Karpas-422 (cell line): ENCODE measurements around the gene PER1. TPM values are rescaled to one million over a fixed set of nuclear protein-coding genes. Genes with fewer than 3 reads are reported as not detected.
"Not testable (repeated sequence)": the region's sequence is repeated elsewhere in the genome, so short reads cannot be mapped to it uniquely, and the experiment has no call there.

Source experiments
- DNase-seq: peaks from one replicate; pipeline ENCODE4 v3.0.0-alpha.2; 2015
- H2AFZ ChIP-seq: fragments of 200-600 bp; sonication (generic); 2 replicates; pipeline ENCODE4 v1.6.1; 2014; ENCODE audit warnings: antibody characterized with exemption, low read length, mixed read lengths
- H3K27ac ChIP-seq: fragments of 200-600 bp; sonication (generic); 2 replicates; pipeline ENCODE4 v1.5.1; 2014; ENCODE audit warnings: mild to moderate bottlenecking, low read length, moderate library complexity
- H3K27me3 ChIP-seq: fragments of 200-600 bp; sonication (generic); 2 replicates; pipeline ENCODE4 v1.6.1; 2014; ENCODE audit warnings: low read length, mixed read lengths
- H3K36me3 ChIP-seq: fragments of 200-600 bp; sonication (generic); 2 replicates; pipeline ENCODE4 v1.6.1; 2014; ENCODE audit warnings: low read length, mixed read lengths; ENCODE audit not compliant: insufficient read depth
- H3K4me1 ChIP-seq: fragments of 200-600 bp; sonication (generic); 2 replicates; pipeline ENCODE4 v1.6.1; 2014; ENCODE audit warnings: mild to moderate bottlenecking, low read length, mixed read lengths
- H3K4me2 ChIP-seq: fragments of 200-600 bp; sonication (generic); 2 replicates; pipeline ENCODE4 v1.6.1; 2014; ENCODE audit warnings: low read length, low read depth, mild to moderate bottlenecking; ENCODE audit not compliant: poor library complexity, severe bottlenecking
- H3K4me3 ChIP-seq: fragments of 200-600 bp; sonication (generic); 2 replicates; pipeline ENCODE4 v1.5.1; 2014; ENCODE audit warnings: mild to moderate bottlenecking, antibody characterized with exemption, low read length, mixed read lengths
- H3K79me2 ChIP-seq: fragments of 200-600 bp; sonication (generic); 2 replicates; pipeline ENCODE4 v1.6.1; 2014; ENCODE audit warnings: mild to moderate bottlenecking, low read length, mixed read lengths
- H3K9ac ChIP-seq: fragments of 200-600 bp; sonication (generic); 2 replicates; pipeline ENCODE4 v1.6.0; 2014; ENCODE audit warnings: low read length
- H3K9me2 ChIP-seq: fragments of 200-600 bp; sonication (generic), shearing (Covaris generic); replicated peaks from 2 replicates; pipeline ENCODE4 v1.6.0; 2014; ENCODE audit warnings: mild to moderate bottlenecking, low read length, moderate library complexity; ENCODE audit not compliant: insufficient read depth
- H3K9me3 ChIP-seq: fragments of 300-700, 200-600 bp; sonication (generic); 2 replicates; pipeline ENCODE4 v1.6.1; 2014; ENCODE audit warnings: low read length, mixed read lengths
- H4K20me1 ChIP-seq: fragments of 200-600 bp; sonication (generic); 2 replicates; pipeline ENCODE4 v1.6.1; 2014; ENCODE audit warnings: mild to moderate bottlenecking, antibody characterized with exemption, low read length, low read depth; ENCODE audit not compliant: insufficient read depth
- total RNA-seq: library from RNA; depleted of rRNA; stranded (reverse); fragments of >200 nt; shearing (Covaris generic); gene quantifications from 2 replicates; pipeline ENCODE4 v1.2.3, GENCODE V29; 2014; ENCODE audit warnings: low replicate concordance

Gene PER1
- total RNA-seq, 1 experiment from 2014 or later, result 24.0 TPM

DNA sequence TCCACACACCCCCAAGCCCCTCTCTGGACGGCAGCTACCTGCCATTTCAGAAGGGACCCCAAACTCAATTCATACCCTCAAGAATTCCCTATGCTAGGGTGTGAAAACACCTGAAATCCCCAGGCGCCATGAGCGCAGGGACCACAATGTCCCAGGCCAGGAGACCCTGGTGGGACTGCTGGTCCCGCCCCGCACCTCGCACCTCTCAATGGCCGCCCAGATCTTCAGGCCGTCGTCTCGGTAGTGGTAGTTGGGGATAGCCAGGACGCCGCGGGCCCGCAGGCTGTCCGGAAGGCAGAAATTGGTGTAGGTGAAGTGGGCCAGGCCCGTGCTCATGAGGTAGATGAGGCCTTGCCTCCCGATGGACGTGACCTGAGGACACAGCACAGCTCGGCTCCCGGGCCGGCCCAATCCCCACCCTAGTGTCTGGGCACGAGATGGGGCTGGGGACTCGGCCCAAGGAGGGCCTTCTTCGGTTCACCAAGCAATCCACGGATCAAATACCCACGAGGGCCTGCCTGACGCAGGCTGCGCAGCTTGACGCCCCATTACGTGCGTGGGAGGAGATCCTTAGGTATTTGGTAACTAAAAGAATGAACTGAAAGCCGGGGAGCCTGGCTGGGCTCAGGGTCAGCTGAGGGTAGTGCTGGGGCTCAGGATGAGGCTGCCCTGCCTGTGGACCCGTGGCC, 43.1 kb downstream of the PER1 start:
- Histone ChIP-seq H2AFZ (no peak overlapping the region), H3K27me3 (no peaks in the 10 kb centered on the region), H4K20me1 (no peaks in the 10 kb centered on the region), H3K9ac (no peak overlapping the region), H3K36me3 (no peaks in the 10 kb centered on the region), H3K4me1 (no peaks in the 10 kb centered on the region), H3K79me2 (no peaks in the 10 kb centered on the region), H3K4me3 (no peak overlapping the region), H3K4me2 (no peak overlapping the region), H3K27ac (no peak overlapping the region), H3K9me2 (no peaks in the 10 kb centered on the region), H3K9me3 (no peaks in the 10 kb centered on the region)
- DNase-seq, result no peak

- not testable (repeated sequence) for H3K4me1 ChIP-seq, H3K79me2 ChIP-seq, H3K4me2 ChIP-seq, H4K20me1 ChIP-seq, H3K9me2 ChIP-seq, DNase-seq, H2AFZ ChIP-seq, H3K27ac ChIP-seq, H3K9ac ChIP-seq, H3K36me3 ChIP-seq, H3K4me3 ChIP-seq, H3K9me3 ChIP-seq, H3K27me3 ChIP-seq
Observed at GRCh38 chr17:8106980-8107379, 45.2 kb downstream of the PER1 start.

GRCh38 chr17:8105957-8106398, 46.2 kb downstream of the PER1 start:
- no peaks in the 10 kb centered on the region for H3K79me2 ChIP-seq
- no peaks in the 10 kb centered on the region for H3K36me3 ChIP-seq
- H3K4me3 ChIP-seq, result no peak overlapping the region
- no peaks in the 10 kb centered on the region for H3K9me2 ChIP-seq
- H2AFZ ChIP-seq, result no peak overlapping the region
- H3K27me3 ChIP-seq, result no peaks in the 10 kb centered on the region
- no peaks in the 10 kb centered on the region for H4K20me1 ChIP-seq
- no peaks in the 10 kb centered on the region for H3K4me1 ChIP-seq
- H3K9me3 ChIP-seq, result no peaks in the 10 kb centered on the region
- DNase-seq, result no peak
- H3K27ac ChIP-seq, result no peak overlapping the region
- H3K4me2 ChIP-seq, result no peak overlapping the region
- no peak overlapping the region for H3K9ac ChIP-seq

GRCh38 chr17:8104911-8105310, 47.3 kb downstream of the PER1 start:
- Histone ChIP-seq H3K36me3 (no peaks in the 10 kb centered on the region), H3K4me1 (peaks cover 2% of the 10 kb centered on the region; the same call in 1 of the 2 replicates), H3K27ac (no peak overlapping the region), H3K9me2 (no peaks in the 10 kb centered on the region), H3K9me3 (no peaks in the 10 kb centered on the region), H3K4me2 (no peak overlapping the region), H3K27me3 (no peaks in the 10 kb centered on the region), H3K79me2 (no peaks in the 10 kb centered on the region), H2AFZ (no peak overlapping the region), H3K9ac (no peak overlapping the region), H3K4me3 (no peak overlapping the region), H4K20me1 (no peaks in the 10 kb centered on the region)
- no peak for DNase-seq

- H4K20me1 ChIP-seq, result no peaks in the 10 kb centered on the region
- H3K9ac ChIP-seq, result no peak overlapping the region
- H2AFZ ChIP-seq, result no peak overlapping the region
Observed at GRCh38 chr17:8103549-8103948, 48.7 kb downstream of the PER1 start.

GRCh38 chr17:8101721-8102120, 50.5 kb downstream of the PER1 start:
- no peak overlapping the region for H3K4me2 ChIP-seq
- no peaks in the 10 kb centered on the region for H3K9me3 ChIP-seq
- H3K4me1 ChIP-seq, result peaks cover 2% of the 10 kb centered on the region; the same call in 1 of the 2 replicates
- DNase-seq, result no peak
- H3K4me3 ChIP-seq, result no peak overlapping the region
- no peaks in the 10 kb centered on the region for H3K36me3 ChIP-seq
- no peak overlapping the region for H2AFZ ChIP-seq
- no peaks in the 10 kb centered on the region for H3K27me3 ChIP-seq
- no peaks in the 10 kb centered on the region for H3K79me2 ChIP-seq
- H3K27ac ChIP-seq, result no peak overlapping the region
- H4K20me1 ChIP-seq, result no peaks in the 10 kb centered on the region
- H3K9ac ChIP-seq, result no peak overlapping the region
- no peaks in the 10 kb centered on the region for H3K9me2 ChIP-seq

More at GRCh38 chr17:8103549-8103948, 48.7 kb downstream of the PER1 start:
- Histone ChIP-seq H3K9me3 (no peaks in the 10 kb centered on the region), H3K4me3 (no peak overlapping the region), H3K27me3 (no peaks in the 10 kb centered on the region), H3K9me2 (no peaks in the 10 kb centered on the region), H3K36me3 (no peaks in the 10 kb centered on the region), H3K4me1 (peaks cover 2% of the 10 kb centered on the region; the same call in 1 of the 2 replicates), H3K4me2 (no peak overlapping the region), H3K79me2 (no peaks in the 10 kb centered on the region), H3K27ac (no peak overlapping the region)
- no peak for DNase-seq

DNA sequence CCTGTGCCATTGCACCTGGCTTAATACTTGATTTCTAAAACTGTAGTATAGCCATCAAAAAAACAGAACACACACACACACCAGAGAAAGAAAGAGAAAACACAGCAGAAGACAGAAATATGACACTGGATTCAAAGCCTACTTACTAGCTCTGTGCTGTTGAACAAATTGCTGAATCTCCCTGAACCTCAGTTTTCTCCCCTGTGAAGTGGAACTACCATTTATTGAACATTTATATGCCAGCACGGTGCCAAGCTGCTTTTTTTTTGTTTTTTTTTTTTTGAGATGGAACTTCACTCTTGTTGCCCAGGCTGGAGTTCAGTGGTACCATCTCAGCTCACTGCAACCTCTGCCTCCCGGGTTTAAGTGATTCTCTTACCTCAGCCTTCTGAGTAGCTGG, 51.4 kb downstream of the PER1 start:
- H3K4me3 ChIP-seq, result no peak overlapping the region
- no peaks in the 10 kb centered on the region for H3K79me2 ChIP-seq
- no peaks in the 10 kb centered on the region for H3K36me3 ChIP-seq
- no peaks in the 10 kb centered on the region for H3K9me2 ChIP-seq
- H3K4me1 ChIP-seq, result peaks cover 2% of the 10 kb centered on the region; the same call in 1 of the 2 replicates
- no peaks in the 10 kb centered on the region for H3K27me3 ChIP-seq
- no peak overlapping the region for H3K9ac ChIP-seq
- H2AFZ ChIP-seq, result no peak overlapping the region
- H3K27ac ChIP-seq, result no peak overlapping the region
- no peak for DNase-seq
- no peaks in the 10 kb centered on the region for H4K20me1 ChIP-seq
- no peaks in the 10 kb centered on the region for H3K9me3 ChIP-seq
- H3K4me2 ChIP-seq, result no peak overlapping the region

DNA sequence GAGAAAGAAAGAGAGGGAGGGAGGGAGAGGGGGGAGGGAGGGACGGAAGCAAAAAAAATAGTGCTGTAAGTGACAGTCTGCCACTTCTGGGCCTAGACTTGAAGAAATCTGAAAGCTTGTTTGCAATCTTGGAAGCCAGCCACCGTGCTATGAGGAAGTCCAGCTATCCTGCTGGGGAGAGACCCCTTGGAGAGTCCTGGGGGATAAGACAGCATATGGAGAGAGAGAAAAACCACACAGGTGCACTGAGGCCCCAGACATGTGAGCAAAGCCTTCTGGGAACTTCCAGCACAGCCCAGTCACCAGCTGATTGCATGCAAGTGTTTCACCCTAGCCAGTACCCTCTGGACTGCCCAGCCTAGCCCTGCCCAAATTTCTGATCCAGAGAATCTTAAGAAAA, 52.1 kb downstream of the PER1 start:
- H3K9me2 ChIP-seq, result no peaks in the 10 kb centered on the region
- no peak overlapping the region for H3K4me2 ChIP-seq
- H3K9me3 ChIP-seq, result no peaks in the 10 kb centered on the region
- H3K27me3 ChIP-seq, result no peaks in the 10 kb centered on the region
- no peak for DNase-seq
- H2AFZ ChIP-seq, result no peak overlapping the region
- no peaks in the 10 kb centered on the region for H3K79me2 ChIP-seq
- no peak overlapping the region for H3K4me3 ChIP-seq
- no peaks in the 10 kb centered on the region for H4K20me1 ChIP-seq
- H3K36me3 ChIP-seq, result no peaks in the 10 kb centered on the region
- peaks cover 2% of the 10 kb centered on the region; the same call in 1 of the 2 replicates for H3K4me1 ChIP-seq
- H3K9ac ChIP-seq, result no peak overlapping the region
- H3K27ac ChIP-seq, result no peak overlapping the region
